COLO668 (cell line): ENCODE data around the gene SRD5A1.
A peak's percentile ranks its signal among the peaks of the same experiment; 100 is the strongest.

Experiments used
- DNase-seq: peaks from one replicate; lab custom pipeline; 2025; ENCODE audit not compliant: unreplicated experiment; lab: John Stamatoyannopoulos, UW

Gene SRD5A1

GRCh38 chr5:6604341-6604740 lies 28.9 kb upstream of the SRD5A1 start:
- DNase-seq: no peak

- DNase-seq: no peak
Observed at GRCh38 chr5:6604946-6605345, 28.3 kb upstream of the SRD5A1 start.

GRCh38 chr5:6606884-6607558 lies 26.2 kb upstream of the SRD5A1 start:
- DNase-seq: no peak

GRCh38 chr5:6607559-6607936 lies 25.7 kb upstream of the SRD5A1 start:
- no peak for DNase-seq

GRCh38 chr5:6608016-6608415 lies 25.2 kb upstream of the SRD5A1 start:
- DNase-seq: no peak

- DNase-seq: peak; percentile 45
Observed at GRCh38 chr5:6611334-6612256, 21.6 kb upstream of the SRD5A1 start.

DNA sequence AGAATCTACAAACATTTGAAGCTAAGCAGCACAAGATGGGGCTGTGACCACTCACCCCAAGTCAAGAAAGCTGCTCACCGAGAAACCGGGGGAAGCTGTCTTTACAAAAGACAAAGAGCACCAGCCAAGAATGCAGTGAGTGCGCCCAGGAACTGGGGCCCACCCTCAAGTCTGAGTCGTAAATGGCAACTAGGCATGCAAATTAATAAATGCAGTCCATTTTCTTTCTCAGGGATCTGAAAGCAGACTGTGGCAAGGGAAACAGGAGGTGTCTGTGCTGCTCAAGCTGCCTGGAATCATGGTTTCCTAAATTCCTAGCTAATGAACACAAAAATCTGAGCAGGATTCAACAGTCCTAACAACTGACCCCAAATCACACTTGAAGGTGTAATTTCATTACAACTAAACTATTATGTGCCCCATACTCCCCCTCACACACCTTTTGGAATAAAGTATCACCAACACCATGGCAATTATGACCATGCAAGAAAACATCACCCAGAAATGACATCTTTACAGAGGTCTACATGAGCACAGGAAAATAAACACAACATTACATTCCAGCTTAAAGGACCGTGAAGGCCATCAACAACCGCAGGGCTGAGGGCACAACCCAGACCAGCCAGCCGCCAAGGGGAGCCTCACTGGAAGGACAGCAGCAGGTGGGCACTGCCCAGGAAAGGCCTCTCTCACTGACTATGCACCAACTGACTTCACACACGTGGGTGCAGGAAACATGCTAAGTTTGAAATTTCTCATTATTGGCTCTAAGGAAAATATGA lies 18.0 kb upstream of the SRD5A1 start:
- no peak for DNase-seq

DNA sequence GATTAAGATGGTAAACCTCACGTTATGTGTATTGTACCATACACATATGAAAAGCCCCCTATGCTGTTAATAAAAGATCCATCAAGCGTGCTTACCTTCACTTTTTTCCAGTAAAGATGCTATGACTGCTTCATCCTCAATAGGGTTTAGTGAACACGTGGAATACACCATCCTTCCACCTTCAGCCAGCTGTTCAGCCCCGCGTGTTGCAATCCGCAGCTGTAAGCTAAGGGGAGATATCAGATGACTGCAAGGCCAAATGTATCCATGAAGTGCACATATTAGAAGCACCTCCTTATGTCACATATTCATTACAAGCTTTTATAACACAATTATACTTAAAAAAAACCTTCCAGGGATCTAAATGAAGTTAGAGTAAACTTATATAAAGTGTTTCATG lies 16.6 kb upstream of the SRD5A1 start:
- no peak for DNase-seq

- no peak for DNase-seq
Observed at GRCh38 chr5:6623228-6623627, 10.0 kb upstream of the SRD5A1 start.

- DNase-seq: no peak
Observed at GRCh38 chr5:6623941-6624340, 9.3 kb upstream of the SRD5A1 start.

- DNase-seq: no peak
Observed at GRCh38 chr5:6626508-6626907, 6.7 kb upstream of the SRD5A1 start.

- no peak for DNase-seq
Observed at GRCh38 chr5:6631441-6631840, 1.8 kb upstream of the SRD5A1 start.

GRCh38 chr5:6632324-6632887 lies 834 bp upstream of the SRD5A1 start:
- DNase-seq: no peak

DNA sequence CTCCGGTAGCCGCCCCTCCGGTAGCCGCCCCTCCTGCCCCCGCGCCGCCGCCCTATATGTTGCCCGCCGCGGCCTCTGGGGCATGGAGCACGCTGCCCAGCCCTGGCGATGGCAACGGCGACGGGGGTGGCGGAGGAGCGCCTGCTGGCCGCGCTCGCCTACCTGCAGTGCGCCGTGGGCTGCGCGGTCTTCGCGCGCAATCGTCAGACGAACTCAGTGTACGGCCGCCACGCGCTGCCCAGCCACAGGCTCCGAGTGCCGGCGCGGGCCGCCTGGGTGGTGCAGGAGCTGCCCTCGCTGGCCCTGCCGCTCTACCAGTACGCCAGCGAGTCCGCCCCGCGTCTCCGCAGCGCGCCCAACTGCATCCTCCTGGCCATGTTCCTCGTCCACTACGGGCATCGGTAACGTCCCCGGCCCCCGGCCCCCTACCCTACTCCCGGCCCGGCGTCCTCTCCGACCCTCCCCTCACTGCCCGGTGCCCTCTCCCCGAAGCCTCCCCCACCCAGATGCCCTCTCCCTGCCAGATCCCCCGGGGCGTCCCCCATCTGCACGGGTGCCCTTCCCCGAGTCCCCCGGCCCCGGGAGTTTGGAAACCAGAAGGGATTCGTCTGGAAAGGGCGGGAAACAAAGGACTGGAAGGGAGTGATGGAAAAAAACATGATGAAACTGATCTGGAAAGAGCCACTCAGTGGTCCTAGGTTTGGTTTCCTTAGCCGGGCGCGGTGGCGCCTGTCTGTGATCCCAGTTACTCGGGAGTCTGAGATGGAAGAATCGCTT lies 417 bp downstream of the SRD5A1 start:
- peak; percentile 89 for DNase-seq

DNA sequence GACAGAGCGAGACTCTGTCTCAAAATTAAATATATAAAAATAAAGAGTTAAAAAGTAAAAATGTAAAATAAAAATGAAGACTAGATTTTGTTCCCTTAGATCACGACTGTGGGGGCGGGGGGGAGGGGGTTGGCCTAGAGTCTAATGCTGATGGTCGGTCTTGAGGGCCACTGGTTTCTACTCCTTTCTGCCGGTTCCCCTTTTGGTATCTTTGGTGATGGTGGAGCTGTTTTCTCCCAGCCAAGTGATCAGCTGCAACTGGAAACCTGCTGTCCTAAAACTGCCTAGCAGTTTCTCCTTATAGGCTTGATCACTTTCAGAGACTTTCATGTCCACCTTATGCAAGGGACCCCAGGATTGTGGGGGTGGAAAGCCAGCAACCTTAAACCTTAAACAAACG lies 1.1 kb downstream of the SRD5A1 start:
- DNase-seq: no peak

DNA sequence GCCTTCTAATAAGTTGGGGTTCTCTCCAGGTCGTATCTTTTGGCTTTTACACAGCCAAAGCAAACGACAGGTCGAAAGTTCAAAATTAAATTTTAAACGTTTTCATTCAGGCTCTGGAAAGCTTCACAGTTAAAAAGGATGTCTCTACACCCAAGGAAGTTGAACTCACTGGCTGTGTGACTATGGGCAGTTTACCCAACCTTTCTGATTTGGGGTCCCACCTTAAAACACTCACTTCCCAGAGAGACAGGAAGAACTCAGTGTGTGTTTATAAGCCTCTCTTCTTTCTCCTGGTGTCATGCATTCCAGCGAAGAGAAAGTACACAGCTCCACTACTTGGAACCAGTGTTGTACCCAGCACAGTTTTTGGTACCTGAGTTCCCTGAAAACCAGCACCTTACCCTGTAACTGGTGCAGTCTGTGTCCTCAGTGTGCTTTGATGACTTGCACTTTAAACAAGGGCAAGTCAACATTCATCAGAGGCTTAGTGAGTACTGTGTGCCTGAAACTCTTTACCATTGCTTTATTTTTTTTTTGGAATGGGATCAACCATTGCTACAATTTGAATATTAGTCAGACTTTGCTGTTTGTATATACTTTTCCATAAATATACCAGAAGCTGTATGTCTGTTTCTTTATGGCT lies 1.7 kb downstream of the SRD5A1 start:
- DNase-seq: no peak

GRCh38 chr5:6636293-6636692 lies 3.1 kb downstream of the SRD5A1 start:
- DNase-seq: peak; percentile 87

DNA sequence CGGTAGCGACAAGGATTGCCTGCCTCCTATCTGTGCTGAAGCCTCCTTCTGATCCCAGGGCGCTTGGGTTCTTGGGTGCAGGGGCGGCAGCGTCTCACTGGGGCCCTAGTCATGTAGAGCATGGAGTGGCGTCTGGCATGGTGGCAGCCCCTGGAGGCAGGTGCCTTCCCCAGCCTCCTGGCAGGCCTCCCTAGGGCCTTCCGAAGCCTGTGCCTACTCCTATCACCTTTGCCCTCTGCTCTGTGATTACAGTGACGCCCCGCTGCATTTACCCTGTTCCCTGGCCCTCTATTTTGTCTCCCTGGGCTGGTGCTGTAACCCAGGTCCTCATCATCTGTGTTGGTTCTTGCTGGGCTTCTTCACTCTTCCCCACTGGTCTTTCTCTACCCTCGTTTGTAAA lies 3.8 kb downstream of the SRD5A1 start:
- DNase-seq: no peak

GRCh38 chr5:6637590-6637989 lies 4.3 kb downstream of the SRD5A1 start:
- DNase-seq: no peak

DNA sequence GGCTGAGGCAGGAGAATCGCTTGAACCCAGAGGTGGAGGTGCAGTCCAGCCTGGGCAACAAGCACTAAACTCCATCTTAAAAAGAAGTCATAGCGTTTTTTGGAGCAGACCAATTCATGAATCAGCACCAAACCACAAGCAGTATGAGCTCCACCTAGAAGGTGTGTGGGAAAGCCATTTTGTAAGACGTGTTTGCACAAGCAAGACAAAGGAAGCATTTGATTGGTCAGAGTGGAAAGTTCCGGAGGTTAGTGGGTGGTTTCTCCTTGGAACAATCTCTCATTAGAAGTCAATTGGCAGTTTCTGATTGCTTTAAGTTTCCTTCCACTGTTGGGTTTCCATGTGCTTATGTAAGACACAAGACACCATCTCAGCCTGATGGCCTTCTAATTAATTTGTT lies 5.0 kb downstream of the SRD5A1 start:
- DNase-seq: no peak
